ENCODE measurements around the gene TTC9.

TTC9 gene

GRCh38 chr14:70709726-70710382, 68.1 kb downstream of the TTC9 start:
- peak; percentile 92 for FAIRE-seq
- no peak for DNase-seq (ENCODE audit: insufficient read length, low spot score)

GRCh38 chr14:70711451-70711850, 69.7 kb downstream of the TTC9 start:
- DNase-seq (ENCODE audit: insufficient read length, low spot score): no peak
- peak; percentile 52 for FAIRE-seq

DNA sequence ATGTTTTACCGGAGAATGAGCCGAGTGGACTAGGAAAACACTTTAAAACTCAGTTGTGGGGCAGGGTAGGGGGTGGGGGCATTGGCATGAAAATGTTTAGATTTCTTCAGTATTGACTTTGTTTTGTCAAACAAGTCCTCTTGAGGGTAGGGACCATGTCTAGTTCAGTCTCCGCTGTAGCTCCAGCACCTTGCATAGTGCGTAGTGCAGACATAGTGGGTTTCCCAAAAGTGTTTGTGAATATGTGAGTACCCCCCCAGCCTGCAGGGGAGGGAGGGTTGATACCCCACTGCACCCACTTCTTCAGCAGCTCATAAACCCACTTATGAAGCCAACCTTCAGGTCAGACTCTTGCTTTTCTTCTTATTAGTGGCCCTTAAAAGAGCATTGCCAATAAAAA, 71.4 kb downstream of the TTC9 start:
- FAIRE-seq (no peak), DNase-seq (ENCODE audit: insufficient read length, low spot score) (no peak)

GRCh38 chr14:70713511-70713916, 71.8 kb downstream of the TTC9 start:
- FAIRE-seq: peak; percentile 4

GRCh38 chr14:70714055-70714550, 72.4 kb downstream of the TTC9 start:
- FAIRE-seq: peak; percentile 26
- peak; percentile 88 for DNase-seq (ENCODE audit: insufficient read length, low spot score)

More at GRCh38 chr14:70713511-70713916, 71.8 kb downstream of the TTC9 start:
- no peak for DNase-seq (ENCODE audit: insufficient read length, low spot score)

DNA sequence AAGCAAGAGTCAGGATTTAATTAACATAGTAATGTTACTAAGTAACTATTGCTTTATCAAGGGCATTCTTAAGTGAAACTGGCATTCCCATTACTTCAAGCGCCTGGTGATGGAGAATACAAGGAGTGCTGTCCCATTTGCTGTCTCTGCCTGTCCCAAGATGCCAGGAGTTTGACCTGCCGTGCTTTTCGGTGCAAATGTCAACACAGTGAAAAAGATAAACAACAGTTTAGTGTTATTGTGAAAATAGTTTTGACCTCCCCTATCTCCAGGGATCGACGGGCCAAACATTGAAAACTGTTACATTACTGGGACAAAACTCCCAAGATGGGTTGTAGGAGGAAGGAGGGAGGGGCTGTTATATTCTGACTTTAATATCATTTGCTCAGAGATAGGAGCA, 74.8 kb downstream of the TTC9 start:
- FAIRE-seq: peak; percentile 87

GRCh38 chr14:70716958-70717357, 75.2 kb downstream of the TTC9 start:
- no peak for DNase-seq (ENCODE audit: insufficient read length, low spot score)
- peak; percentile 60 for FAIRE-seq

More for the DNA sequence above, 74.8 kb downstream of the TTC9 start:
- DNase-seq (ENCODE audit: insufficient read length, low spot score): no peak

GRCh38 chr14:70718383-70719118, 76.8 kb downstream of the TTC9 start:
- DNase-seq (ENCODE audit: insufficient read length, low spot score) (no peak), FAIRE-seq (peak; percentile 91)

DNA sequence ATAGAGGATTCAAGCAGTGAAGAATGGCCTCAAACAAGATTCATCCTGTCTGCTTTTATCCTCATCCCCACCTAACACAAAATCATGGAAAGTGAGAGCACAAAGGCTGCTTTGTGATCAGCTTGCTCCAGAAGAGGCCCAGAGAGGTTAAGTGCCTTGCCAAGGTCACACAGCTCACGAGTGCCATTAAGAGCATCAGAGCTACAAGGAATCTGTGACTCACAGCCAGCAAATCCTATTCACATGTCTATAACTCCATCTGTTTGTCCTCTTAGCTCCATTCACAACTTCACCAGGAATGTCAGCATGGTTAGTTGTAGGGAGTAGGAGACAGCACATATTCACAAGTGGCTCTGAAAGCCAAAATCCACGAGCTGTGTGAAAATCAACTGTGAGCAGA, 79.8 kb downstream of the TTC9 start:
- peak; percentile 90 for FAIRE-seq

GRCh38 chr14:70722418-70722817, 80.7 kb downstream of the TTC9 start:
- FAIRE-seq (no peak), DNase-seq (ENCODE audit: insufficient read length, low spot score) (no peak)

More for the DNA sequence above, 79.8 kb downstream of the TTC9 start:
- no peak for DNase-seq (ENCODE audit: insufficient read length, low spot score)

- FAIRE-seq (peak; percentile 83), DNase-seq (ENCODE audit: insufficient read length, low spot score) (no peak)
These were observed 81.6 kb downstream of the TTC9 start for GRCh38 chr14:70723276-70723675.

DNA sequence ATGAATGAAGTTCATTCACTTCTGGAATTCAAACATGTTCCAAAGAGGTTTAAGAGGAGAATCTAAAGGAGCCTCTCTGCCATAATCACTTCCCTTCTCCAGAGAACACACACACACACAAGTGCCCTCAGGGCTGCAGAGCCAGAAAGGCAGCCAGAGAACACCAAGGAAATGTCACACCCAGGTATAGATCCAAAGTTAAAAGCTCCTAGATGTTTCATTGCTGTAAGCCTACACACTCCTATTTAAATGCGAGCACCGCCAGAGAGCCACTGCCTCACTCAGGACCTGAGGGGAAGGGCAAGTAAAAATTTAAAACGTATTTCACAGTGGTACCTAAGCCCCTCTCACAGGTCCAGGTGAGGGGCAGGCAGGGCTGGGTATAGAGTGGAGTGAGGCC, 82.4 kb downstream of the TTC9 start:
- DNase-seq (ENCODE audit: insufficient read length, low spot score): no peak
- FAIRE-seq: no peak

DNA sequence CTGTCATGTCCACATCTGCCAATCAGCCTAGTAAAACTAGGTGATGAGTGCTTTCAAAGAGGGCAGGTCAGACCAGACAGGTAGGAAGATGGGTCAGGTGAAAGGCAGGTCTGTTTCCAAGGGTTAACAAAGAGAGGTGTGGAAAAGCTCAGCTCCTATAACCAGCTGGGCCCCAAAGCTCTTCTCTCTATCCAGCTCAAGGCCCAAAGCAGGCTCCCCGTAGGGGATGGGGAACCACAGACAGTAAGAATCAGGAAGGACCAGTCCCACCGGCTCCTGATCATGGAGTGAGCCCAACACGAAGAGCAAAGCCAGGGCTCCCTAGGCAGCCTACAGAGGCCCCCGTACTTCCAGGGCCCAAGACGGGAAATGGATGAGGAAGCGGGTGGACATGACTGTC, 83.2 kb downstream of the TTC9 start:
- FAIRE-seq (peak; percentile 51), DNase-seq (ENCODE audit: insufficient read length, low spot score) (no peak)
